IgD-negative memory B cell (primary cell): Measurements from ENCODE around the gene MAN2B2. TPM values are rescaled to one million over a fixed set of nuclear protein-coding genes. Genes with fewer than 3 reads are reported as not detected.

Source experiments
- polyA plus RNA-seq: library from polyadenylated mRNA; unstranded; fragments of 300-500 nt; fragmentation: Illumina TruSeq; gene quantifications from one replicate; pipeline ENCODE4 v1.2.3, GENCODE V29; 2021

The MAN2B2 gene
- polyA plus RNA-seq, 1 donor from 2014 or later, result 22.5 TPM

Other genes starting within 250 kb of the MAN2B2 start
- not detected for gene PPP2R2C, start 102.6 kb upstream of the MAN2B2 start, polyA plus RNA-seq
- gene MRFAP1, start 65.5 kb downstream of the MAN2B2 start, polyA plus RNA-seq, result 130 TPM
- gene S100P, start 118.7 kb downstream of the MAN2B2 start, polyA plus RNA-seq, result not detected
- gene MRFAP1L1, start 134.7 kb downstream of the MAN2B2 start, polyA plus RNA-seq, result 69.2 TPM
- 55.9 TPM for gene BLOC1S4, start 141.0 kb downstream of the MAN2B2 start, polyA plus RNA-seq
- 9.3 TPM for gene KIAA0232, start 207.5 kb downstream of the MAN2B2 start, polyA plus RNA-seq